PC-3 (cell line): ENCODE measurements around the gene RAD23A.

ENCODE experiments used
- CTCF ChIP-seq: fragments of 300-600 bp; sonication (generic); conservative IDR thresholded peaks from 2 replicates; pipeline ENCODE4 v1.5.1; 2017; ENCODE audit warnings: antibody characterized with exemption, low read depth, mild to moderate bottlenecking, low read length
- EZH2 ChIP-seq: fragments of 300-600 bp; sonication (generic); IDR thresholded peaks from one replicate; pipeline ENCODE4 v1.6.1; 2017; ENCODE audit warnings: antibody characterized with exemption, mild to moderate bottlenecking, low read length; ENCODE audit not compliant: unreplicated experiment

DNA sequence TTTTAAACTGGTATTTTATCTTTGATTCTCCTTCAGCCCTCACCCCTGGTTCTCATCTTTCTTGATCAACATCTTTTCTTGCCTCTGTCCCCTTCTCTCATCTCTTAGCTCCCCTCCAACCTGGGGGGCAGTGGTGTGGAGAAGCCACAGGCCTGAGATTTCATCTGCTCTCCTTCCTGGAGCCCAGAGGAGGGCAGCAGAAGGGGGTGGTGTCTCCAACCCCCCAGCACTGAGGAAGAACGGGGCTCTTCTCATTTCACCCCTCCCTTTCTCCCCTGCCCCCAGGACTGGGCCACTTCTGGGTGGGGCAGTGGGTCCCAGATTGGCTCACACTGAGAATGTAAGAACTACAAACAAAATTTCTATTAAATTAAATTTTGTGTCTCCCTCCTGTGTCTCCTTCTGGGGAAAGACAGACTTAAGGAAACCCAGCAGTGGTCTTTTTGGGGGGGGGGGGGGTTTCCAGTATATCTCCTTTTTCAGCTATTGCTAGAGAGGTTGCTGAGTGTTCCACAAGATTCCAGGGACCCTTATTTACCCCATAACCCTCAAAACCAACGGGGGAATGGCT lies 1.5 kb upstream of the RAD23A start:
- TF ChIP-seq CTCF (no peak), EZH2 (no peak)
